ENCODE measurements around the gene OR56B4.

The OR56B4 gene

DNA sequence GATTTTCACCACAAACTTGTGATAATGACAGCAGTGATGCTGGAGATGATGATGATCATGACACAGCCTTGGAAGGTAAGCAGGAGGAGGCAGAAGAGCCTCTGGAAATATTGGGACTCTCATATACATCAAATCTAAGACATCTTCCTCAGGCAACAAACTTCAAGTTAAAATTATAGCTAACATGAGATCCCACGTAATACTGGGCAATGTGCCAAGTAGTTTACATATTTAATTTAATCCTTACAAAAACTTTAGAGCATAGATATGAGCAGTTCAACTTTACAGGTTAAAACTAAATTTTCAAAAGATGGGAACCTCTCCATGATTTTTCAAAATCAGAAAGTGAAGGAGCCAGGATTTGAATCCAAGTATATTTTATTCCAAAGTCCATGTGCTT is 43.6 kb downstream of the OR56B4 start:
- no peak overlapping the region for H3K4me3 ChIP-seq (ENCODE audit: low read depth, low read length)
- TF ChIP-seq CTCF (IDR thresholded peaks at IDR 0.05; ENCODE audit: low read depth, low read length): no peak

- no peak overlapping the region for H3K4me3 ChIP-seq (ENCODE audit: low read depth, low read length)
- TF ChIP-seq CTCF (IDR thresholded peaks at IDR 0.05; ENCODE audit: low read depth, low read length): no peak
Observed at GRCh38 chr11:6152126-6152525, 44.6 kb downstream of the OR56B4 start.

DNA sequence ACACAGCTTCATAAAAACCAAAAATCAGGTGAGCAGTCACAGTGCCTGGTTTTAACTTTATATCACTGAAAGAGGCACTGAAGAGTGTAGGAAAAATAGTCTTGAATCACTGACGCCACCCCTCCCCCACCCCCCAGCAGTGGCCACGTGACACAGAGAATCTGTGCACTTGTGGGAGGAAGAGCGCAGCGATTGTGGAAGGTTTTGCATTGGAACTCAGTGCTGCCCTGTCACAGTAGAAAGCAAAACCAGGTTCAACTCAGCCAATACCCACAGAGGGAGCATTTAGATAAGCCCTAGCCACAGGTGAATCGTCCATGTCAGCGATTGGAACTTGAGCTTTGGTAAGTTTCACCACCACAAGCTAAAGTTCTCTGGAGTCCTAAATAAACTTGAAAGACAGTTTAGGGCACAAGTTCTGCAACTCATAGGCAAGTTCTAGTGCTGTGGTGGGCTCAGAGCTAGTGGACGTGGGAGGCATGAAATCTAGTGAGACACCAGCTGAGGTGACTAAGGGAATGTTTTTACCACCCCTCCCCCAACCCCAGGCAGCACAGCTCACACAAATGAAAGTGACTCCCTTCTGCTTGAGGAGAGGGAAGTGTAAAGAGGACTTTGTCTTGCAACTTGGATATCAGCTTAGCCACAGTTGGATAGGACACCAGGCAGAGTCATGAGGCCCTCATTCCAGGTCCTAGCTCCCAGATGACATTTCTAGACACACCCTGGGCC is 49.3 kb downstream of the OR56B4 start:
- TF ChIP-seq CTCF (IDR thresholded peaks at IDR 0.05; ENCODE audit: low read depth, low read length): no peak
- H3K4me3 ChIP-seq (ENCODE audit: low read depth, low read length): no peak overlapping the region

Measured in WI38 (cell line).